ENCODE measurements around the gene FOLR1.

DNA sequence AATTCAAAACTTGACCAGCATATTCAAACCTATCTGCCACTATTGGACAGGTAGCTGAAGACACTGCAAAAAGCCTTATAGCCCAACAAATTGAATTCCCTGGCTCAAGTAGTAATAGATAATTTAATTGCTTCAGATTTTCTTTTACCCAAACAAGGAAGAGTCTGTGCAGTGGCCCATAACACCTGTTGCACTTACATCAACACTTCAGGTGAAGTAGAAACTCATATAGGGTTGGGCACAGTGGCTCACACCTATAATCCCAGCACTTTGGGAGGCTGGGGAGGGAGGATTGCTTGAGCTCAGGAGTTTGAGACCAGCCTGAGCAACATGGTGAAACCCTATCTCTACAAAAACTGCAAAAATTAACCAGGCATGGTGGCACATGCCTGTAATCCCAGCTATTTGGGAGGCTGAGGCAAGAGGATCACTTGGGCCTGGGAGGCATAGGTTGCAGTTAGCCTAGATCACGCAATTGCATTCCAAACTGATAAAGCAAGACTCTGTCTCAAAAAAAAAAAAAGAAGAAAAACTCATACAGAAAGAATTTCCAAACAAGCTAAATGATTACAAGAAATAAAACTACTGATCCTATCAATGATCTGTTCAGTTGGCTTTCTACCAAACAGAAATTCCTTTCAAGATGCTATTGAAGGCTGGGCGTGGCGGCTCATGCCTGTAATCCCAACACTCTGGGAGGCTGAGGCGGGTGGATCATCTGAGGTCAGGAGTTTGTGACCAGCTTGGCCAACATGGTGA is 47.0 kb upstream of the FOLR1 start:
- TF ChIP-seq POLR2AphosphoS5 (IDR thresholded peaks at IDR 0.05; ENCODE audit: borderline replicate concordance, low read depth, low read length), result no peak
- TF ChIP-seq EZH2 (IDR thresholded peaks at IDR 0.05), result no peak
